GM12875 (cell line): ENCODE results near the gene MTNR1B.

Experiments
- H3K4me3 ChIP-seq: one replicate; pipeline ENCODE4 v1.5.1; 2011; ENCODE audit warnings: low read depth, low read length, control low read depth
- TF ChIP-seq, protein P1 (sequence below): IDR thresholded peaks from 2 replicates; pipeline ENCODE4 v1.5.1; 2011; ENCODE audit warnings: low read depth, mild to moderate bottlenecking, control low read depth, inconsistent platforms, low read length, moderate library complexity, borderline replicate concordance; ENCODE audit not compliant: insufficient read depth

Gene MTNR1B

DNA sequence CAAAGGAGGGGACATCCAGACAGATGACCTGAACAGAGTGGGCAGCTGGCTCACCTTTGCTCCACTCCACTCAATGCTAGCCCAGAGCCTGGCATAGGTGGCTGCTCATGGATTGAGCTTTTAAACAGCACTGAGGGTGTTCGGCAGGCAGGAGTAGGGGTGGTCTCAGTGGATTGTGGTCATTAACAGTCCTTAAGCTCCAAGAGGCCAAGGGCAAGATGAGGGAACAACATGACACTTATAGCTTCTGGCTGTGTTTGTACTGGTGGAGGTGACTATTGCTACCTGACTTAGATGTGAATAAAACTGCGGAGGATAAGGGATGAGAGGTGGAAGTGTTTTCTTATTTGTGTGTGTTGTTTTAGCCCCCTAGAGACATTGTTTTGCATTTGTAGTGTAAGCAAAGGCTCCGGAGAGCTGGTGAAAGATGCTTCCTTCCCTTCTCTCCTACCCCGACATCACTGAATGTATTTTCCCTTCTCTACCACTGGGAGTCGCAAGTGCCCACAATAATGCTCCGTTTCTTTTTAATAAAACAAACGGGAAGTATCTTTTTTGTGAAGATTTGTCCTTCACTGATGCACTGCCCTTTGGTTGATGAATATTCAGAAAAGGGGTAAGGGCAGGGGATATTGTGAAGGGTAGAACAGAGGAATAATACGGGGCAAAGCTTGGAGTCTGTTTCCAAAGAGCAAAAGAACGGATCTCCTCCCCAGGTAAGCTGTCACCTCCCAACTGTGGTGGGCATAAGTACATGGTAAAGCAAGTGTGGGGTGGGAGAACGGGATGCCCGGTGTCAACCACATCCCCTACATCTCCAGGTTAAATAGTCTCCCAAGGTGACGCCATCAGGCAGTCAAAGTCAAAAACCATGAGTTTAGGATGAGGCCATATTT, 27.5 kb upstream of the MTNR1B start:
- H3K4me3 ChIP-seq = no peak overlapping the region
- TF ChIP-seq, protein P1, sequence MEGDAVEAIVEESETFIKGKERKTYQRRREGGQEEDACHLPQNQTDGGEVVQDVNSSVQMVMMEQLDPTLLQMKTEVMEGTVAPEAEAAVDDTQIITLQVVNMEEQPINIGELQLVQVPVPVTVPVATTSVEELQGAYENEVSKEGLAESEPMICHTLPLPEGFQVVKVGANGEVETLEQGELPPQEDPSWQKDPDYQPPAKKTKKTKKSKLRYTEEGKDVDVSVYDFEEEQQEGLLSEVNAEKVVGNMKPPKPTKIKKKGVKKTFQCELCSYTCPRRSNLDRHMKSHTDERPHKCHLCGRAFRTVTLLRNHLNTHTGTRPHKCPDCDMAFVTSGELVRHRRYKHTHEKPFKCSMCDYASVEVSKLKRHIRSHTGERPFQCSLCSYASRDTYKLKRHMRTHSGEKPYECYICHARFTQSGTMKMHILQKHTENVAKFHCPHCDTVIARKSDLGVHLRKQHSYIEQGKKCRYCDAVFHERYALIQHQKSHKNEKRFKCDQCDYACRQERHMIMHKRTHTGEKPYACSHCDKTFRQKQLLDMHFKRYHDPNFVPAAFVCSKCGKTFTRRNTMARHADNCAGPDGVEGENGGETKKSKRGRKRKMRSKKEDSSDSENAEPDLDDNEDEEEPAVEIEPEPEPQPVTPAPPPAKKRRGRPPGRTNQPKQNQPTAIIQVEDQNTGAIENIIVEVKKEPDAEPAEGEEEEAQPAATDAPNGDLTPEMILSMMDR = peak; percentile 49; the same call in 1 of the 2 replicates

DNA sequence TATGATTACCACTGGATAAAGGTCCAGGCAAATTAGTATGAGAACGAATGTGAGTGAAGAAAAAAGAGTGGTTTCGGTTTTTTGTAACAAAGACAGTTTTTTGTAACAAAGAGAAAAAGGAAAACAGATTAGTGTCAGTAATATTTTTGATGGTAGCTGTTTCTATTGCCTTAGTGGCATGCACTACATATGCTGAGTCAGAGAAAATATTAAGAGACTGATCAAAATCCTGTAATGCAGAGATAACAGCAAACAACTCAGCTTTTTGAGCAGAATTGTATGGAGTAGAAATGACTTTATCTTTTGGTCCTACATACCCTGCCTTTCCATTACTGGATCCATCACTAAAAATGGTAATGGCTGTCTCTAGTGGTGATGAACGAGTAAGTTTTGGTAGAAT, 22.7 kb upstream of the MTNR1B start:
- TF ChIP-seq, protein P1 = no peak

DNA sequence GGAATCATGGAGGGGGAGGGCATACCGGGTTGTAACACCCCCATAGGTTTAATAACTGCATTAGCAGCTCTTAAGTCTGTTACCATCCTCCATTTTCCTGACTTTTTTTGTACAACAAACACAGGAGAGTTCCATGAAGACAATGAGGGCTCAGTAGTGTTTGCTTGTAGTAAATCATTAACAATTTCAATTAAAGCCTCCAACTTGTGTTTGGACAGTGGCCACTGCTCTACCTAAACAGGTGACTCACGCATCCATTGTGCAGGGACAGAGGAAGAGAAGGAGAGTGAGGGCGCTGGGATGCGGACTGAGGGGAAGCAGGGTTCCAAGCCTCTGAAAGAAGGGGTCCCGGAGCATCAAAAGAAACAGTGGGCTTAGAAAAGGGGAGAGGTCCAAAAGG, 21.3 kb upstream of the MTNR1B start:
- TF ChIP-seq, protein P1 = no peak
- H3K4me3 ChIP-seq = no peak overlapping the region

More for the DNA sequence above, 22.7 kb upstream of the MTNR1B start:
- H3K4me3 ChIP-seq = no peak overlapping the region

DNA sequence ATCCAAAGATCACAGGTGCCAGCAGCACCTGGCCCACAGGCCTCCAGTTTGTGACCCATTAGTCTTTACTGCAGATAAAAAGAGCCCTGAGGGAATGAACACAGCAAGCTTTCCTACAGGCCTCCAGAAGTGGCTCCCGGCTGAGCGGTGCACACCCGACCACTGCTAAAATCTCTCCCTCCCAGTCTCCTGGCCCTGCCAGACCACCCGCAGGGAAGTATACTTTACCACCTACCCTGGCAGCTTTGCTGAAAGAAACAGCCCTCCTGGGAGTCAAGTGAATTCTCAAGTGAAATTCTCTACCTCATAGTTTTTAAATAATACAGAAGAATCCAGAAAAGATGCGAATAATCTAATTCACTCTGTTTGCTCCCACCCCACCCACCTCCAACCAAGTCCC, 15.4 kb upstream of the MTNR1B start:
- TF ChIP-seq, protein P1 = no peak
- H3K4me3 ChIP-seq = no peak overlapping the region

DNA sequence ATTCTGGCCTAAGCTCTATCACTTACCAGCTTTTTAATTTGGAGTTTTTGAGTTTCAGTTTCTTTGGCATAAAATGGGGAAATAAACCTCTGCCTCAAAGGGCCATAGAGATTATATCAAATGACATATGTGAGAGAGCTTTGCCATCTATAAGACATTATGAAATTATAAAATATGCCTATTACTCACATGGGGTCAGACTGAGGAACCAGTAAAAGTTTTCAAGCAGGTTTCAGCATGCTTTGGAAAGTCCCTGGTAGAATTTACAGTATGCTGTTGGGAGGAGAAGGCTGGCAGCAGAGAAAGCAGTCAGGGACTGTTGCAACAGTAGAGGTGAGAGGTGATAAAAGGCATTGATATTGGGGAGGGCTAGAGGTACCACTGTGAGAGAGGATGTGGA, 13.6 kb upstream of the MTNR1B start:
- TF ChIP-seq, protein P1 = no peak

DNA sequence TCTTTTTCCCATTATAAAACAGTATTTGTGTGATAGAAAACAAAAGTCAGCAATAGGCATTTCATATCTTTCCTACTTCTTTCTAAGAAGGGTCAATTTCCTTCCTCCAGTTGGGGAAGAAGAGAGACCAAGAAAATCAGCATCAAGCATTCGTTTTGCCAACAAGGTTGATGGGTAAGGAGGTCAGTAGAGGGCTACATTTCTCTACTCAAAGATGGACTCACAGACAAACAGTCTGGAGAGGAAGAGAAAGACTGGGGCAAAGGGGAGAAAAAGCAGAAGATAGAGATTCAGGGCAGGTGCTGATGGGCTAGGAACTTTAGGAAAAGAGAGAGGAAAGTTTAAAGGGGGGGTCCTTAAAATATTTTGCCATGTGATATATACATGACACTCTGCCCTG, 8.6 kb upstream of the MTNR1B start:
- H3K4me3 ChIP-seq = no peak overlapping the region
- TF ChIP-seq, protein P1 = no peak

More for the DNA sequence above, 13.6 kb upstream of the MTNR1B start:
- H3K4me3 ChIP-seq = no peak overlapping the region

DNA sequence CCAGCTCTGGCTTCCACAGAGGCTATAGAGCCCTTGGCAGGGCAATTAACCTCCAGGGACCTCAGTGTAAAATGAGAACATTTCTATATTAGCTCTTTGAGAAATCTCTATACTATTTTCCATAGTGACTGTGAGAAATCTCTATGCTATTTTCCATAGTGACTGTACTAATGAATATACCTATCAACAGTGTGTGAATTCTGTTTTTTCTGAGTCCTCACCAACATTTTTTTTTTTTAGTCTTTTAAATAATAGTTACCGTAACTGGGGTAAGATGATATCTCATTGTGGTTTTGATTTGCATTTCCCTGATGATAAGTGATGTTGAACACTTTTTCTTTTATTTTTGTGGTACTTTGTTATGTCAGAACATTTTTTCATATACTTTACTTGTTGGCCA, 7.0 kb upstream of the MTNR1B start:
- H3K4me3 ChIP-seq = no peak overlapping the region
- TF ChIP-seq, protein P1 = no peak
